GM23338 (cell line): ENCODE data around the gene ITGB3. TPM values are rescaled to one million over a fixed set of nuclear protein-coding genes. Genes with fewer than 3 reads are reported as not detected.

ENCODE experiments used
- ATAC-seq: fragments of 200-7000 bp; cut with Tn5 transposase; 3 replicates; pipeline ENCODE4 v1.9.1; 2020
- DNase-seq: peaks from one replicate; pipeline ENCODE4 v3.0.0-alpha.2; 2015; ENCODE audit warnings: low spot score
- H2AFZ ChIP-seq: fragments of 200-600 bp; sonication (generic); 2 replicates; pipeline ENCODE4 v1.8.0; 2016; ENCODE audit warnings: antibody characterized with exemption, mild to moderate bottlenecking, moderate library complexity
- H3F3A ChIP-seq: fragments of 200-600 bp; sonication (generic); replicated peaks from 2 replicates; pipeline ENCODE4 v1.8.0; 2017; ENCODE audit warnings: antibody characterized with exemption, mixed run types, low read depth
- H3K27ac ChIP-seq: fragments of 200-600 bp; sonication (generic); 2 replicates; pipeline ENCODE4 v1.6.1; 2016; ENCODE audit warnings: low read depth
- H3K27me3 ChIP-seq: fragments of 200-600 bp; sonication (generic); 2 replicates; pipeline ENCODE4 v1.8.0; 2016; ENCODE audit warnings: mild to moderate bottlenecking, mixed run types, moderate library complexity; ENCODE audit not compliant: insufficient read depth
- H3K36me3 ChIP-seq: fragments of 200-600 bp; sonication (generic); 2 replicates; pipeline ENCODE4 v1.8.0; 2016; ENCODE audit warnings: mild to moderate bottlenecking; ENCODE audit not compliant: insufficient read depth
- H3K4me1 ChIP-seq: fragments of 200-600 bp; sonication (generic); 2 replicates; pipeline ENCODE4 v1.8.0; 2016; ENCODE audit warnings: mild to moderate bottlenecking, moderate library complexity; ENCODE audit not compliant: insufficient read depth
- H3K4me2 ChIP-seq: fragments of 200-600 bp; sonication (generic); 2 replicates; pipeline ENCODE4 v1.7.1; 2017; ENCODE audit warnings: mixed run types
- H3K4me3 ChIP-seq: fragments of 200-600 bp; sonication (generic); 2 replicates; pipeline ENCODE4 v1.6.1; 2016; ENCODE audit warnings: mixed run types
- H3K79me2 ChIP-seq: fragments of 200-600 bp; sonication (generic); replicated peaks from 2 replicates; pipeline ENCODE4 v1.8.0; 2017; ENCODE audit warnings: mild to moderate bottlenecking; ENCODE audit not compliant: insufficient read depth
- H3K9me2 ChIP-seq: fragments of 200-600 bp; sonication (generic); 2 replicates; pipeline ENCODE4 v1.8.0; 2017; ENCODE audit not compliant: insufficient read depth
- H4K20me1 ChIP-seq: fragments of 200-600 bp; sonication (generic); replicated peaks from 2 replicates; pipeline ENCODE4 v1.8.0; 2017; ENCODE audit warnings: mild to moderate bottlenecking; ENCODE audit not compliant: insufficient read depth
- H3K27ac Mint-ChIP-seq: 2 replicates; pipeline ENCODE4 v1.8.0; 2020; ENCODE audit warnings: inconsistent platforms, mild to moderate bottlenecking, moderate library complexity, mixed read lengths
- H3K27me3 Mint-ChIP-seq: 3 replicates; pipeline ENCODE4 v1.8.0; 2022; ENCODE audit warnings: low read depth, mild to moderate bottlenecking, moderate library complexity, mixed read lengths, inconsistent platforms; ENCODE audit not compliant: insufficient read depth, poor library complexity
- H3K36me3 Mint-ChIP-seq: 3 replicates; pipeline ENCODE4 v1.8.0; 2021; ENCODE audit warnings: low read depth, mild to moderate bottlenecking, inconsistent platforms, moderate library complexity, mixed read lengths
- H3K4me1 Mint-ChIP-seq: 3 replicates; pipeline ENCODE4 v1.8.0; 2020; ENCODE audit warnings: mild to moderate bottlenecking, inconsistent platforms, mixed read lengths
- H3K4me3 Mint-ChIP-seq: 3 replicates; pipeline ENCODE4 v1.8.0; 2021; ENCODE audit warnings: moderate library complexity, mild to moderate bottlenecking, inconsistent platforms, mixed read lengths
- H3K9me3 Mint-ChIP-seq: 3 replicates; pipeline ENCODE4 v1.8.0; 2020; ENCODE audit warnings: moderate library complexity, mild to moderate bottlenecking, inconsistent platforms, mixed read lengths
- EZH2 ChIP-seq: fragments of 200-600 bp; sonication (generic); IDR thresholded peaks from one replicate; pipeline ENCODE4 v1.8.0; 2017; ENCODE audit warnings: antibody characterized with exemption, mild to moderate bottlenecking, low read depth; ENCODE audit not compliant: unreplicated experiment
- NANOG ChIP-seq: IDR thresholded peaks from 2 replicates; pipeline ENCODE4 v1.6.1; 2016; ENCODE audit warnings: antibody characterized with exemption, borderline replicate concordance
- polyA plus RNA-seq: library from polyadenylated mRNA; unstranded; fragments of >200 nt; fragmentation: Nextera tagmentation; extraction: Ambion mirVana; gene quantifications from 2 replicates; pipeline ENCODE4 v1.2.1, GENCODE V29; 2016
- total RNA-seq: library from RNA; depleted of rRNA; stranded (reverse); fragments of >200 nt; shearing (Covaris generic); gene quantifications from 2 replicates; pipeline ENCODE4 v1.2.3, GENCODE V29; 2014
- TF ChIP-seq, protein P1 (sequence below): fragments of 250-450 bp; sonication (Bioruptor Pico); IDR thresholded peaks from 2 replicates; pipeline ENCODE4 v1.5.0; 2020; ENCODE audit warnings: mild to moderate bottlenecking, moderate library complexity
- TF ChIP-seq, protein P2 (sequence below): IDR thresholded peaks from 2 replicates; pipeline ENCODE4 v1.6.1; 2016; ENCODE audit warnings: antibody characterized with exemption
- TF ChIP-seq, protein P3 (sequence below): IDR thresholded peaks from one replicate; pipeline ENCODE4 v1.6.1; 2018; ENCODE audit warnings: antibody characterized with exemption; ENCODE audit not compliant: unreplicated experiment

The ITGB3 gene
- total and polyA plus RNA-seq, 2 experiments from 2014 or later = 0.52 TPM; not detected in 1

DNA sequence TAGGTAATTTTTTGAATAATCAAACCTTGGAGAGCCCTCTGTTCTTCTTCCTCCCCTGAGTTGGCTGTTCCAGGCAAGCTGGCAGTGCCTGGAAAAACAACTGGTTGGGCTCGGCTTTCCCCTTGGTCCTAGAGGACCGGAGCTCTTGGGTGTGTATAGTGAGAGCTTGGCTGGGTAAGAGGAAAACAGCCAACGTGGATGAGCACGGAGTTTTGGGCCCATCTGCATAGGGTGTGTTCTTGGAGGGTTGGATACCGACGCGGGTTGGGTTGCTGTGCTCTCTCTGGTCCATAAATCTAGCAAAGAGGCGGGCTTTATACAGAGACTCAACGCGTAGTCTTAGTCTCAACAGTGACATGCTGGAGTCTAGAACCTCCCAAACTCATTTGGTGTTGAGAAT is 23.2 kb downstream of the ITGB3 start:
- Histone ChIP-seq H4K20me1 (no peaks in the 10 kb centered on the region), H2AFZ (peak overlapping the region; percentile 66), H3K9me2 (no peaks in the 10 kb centered on the region; the same call in 1 of the 2 replicates), H3F3A (no peaks in the 10 kb centered on the region), H3K36me3 (no peaks in the 10 kb centered on the region), H3K27me3 (no peaks in the 10 kb centered on the region), H3K27ac (no peak overlapping the region), H3K4me2 (peak overlapping the region; percentile 61; the same call in 1 of the 2 replicates), H3K4me3 (no peak overlapping the region), H3K79me2 (no peaks in the 10 kb centered on the region), H3K4me1 (peaks cover 29% of the 10 kb centered on the region)
- Mint-ChIP-seq H3K36me3 (no peaks in the 10 kb centered on the region), H3K27me3 (peaks cover 20% of the 10 kb centered on the region), H3K27ac (no peak overlapping the region), H3K9me3 (no peaks in the 10 kb centered on the region), H3K4me1 (peaks cover 41% of the 10 kb centered on the region), H3K4me3 (no peak overlapping the region)
- ATAC-seq (peak; percentile 69), DNase-seq (peak; percentile 70)
- TF ChIP-seq, protein P1, sequence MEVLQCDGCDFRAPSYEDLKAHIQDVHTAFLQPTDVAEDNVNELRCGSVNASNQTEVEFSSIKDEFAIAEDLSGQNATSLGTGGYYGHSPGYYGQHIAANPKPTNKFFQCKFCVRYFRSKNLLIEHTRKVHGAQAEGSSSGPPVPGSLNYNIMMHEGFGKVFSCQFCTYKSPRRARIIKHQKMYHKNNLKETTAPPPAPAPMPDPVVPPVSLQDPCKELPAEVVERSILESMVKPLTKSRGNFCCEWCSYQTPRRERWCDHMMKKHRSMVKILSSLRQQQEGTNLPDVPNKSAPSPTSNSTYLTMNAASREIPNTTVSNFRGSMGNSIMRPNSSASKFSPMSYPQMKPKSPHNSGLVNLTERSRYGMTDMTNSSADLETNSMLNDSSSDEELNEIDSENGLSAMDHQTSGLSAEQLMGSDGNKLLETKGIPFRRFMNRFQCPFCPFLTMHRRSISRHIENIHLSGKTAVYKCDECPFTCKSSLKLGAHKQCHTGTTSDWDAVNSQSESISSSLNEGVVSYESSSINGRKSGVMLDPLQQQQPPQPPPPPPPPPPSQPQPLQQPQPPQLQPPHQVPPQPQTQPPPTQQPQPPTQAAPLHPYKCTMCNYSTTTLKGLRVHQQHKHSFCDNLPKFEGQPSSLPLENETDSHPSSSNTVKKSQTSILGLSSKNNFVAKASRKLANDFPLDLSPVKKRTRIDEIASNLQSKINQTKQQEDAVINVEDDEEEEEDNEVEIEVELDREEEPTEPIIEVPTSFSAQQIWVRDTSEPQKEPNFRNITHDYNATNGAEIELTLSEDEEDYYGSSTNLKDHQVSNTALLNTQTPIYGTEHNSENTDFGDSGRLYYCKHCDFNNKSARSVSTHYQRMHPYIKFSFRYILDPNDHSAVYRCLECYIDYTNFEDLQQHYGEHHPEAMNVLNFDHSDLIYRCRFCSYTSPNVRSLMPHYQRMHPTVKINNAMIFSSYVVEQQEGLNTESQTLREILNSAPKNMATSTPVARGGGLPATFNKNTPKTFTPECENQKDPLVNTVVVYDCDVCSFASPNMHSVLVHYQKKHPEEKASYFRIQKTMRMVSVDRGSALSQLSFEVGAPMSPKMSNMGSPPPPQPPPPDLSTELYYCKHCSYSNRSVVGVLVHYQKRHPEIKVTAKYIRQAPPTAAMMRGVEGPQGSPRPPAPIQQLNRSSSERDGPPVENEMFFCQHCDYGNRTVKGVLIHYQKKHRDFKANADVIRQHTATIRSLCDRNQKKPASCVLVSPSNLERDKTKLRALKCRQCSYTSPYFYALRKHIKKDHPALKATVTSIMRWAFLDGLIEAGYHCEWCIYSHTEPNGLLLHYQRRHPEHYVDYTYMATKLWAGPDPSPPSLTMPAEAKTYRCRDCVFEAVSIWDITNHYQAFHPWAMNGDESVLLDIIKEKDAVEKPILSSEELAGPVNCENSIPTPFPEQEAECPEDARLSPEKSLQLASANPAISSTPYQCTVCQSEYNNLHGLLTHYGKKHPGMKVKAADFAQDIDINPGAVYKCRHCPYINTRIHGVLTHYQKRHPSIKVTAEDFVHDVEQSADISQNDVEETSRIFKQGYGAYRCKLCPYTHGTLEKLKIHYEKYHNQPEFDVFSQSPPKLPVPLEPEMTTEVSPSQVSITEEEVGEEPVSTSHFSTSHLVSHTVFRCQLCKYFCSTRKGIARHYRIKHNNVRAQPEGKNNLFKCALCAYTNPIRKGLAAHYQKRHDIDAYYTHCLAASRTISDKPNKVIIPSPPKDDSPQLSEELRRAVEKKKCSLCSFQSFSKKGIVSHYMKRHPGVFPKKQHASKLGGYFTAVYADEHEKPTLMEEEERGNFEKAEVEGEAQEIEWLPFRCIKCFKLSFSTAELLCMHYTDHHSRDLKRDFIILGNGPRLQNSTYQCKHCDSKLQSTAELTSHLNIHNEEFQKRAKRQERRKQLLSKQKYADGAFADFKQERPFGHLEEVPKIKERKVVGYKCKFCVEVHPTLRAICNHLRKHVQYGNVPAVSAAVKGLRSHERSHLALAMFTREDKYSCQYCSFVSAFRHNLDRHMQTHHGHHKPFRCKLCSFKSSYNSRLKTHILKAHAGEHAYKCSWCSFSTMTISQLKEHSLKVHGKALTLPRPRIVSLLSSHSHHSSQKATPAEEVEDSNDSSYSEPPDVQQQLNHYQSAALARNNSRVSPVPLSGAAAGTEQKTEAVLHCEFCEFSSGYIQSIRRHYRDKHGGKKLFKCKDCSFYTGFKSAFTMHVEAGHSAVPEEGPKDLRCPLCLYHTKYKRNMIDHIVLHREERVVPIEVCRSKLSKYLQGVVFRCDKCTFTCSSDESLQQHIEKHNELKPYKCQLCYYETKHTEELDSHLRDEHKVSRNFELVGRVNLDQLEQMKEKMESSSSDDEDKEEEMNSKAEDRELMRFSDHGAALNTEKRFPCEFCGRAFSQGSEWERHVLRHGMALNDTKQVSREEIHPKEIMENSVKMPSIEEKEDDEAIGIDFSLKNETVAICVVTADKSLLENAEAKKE (CRISPR knock-in tag) = 0 out of 2 replicates have a peak, but pooled peaks have one; percentile 33
- TF ChIP-seq NANOG (no peak), EZH2 (no peak)
- TF ChIP-seq, protein P2, sequence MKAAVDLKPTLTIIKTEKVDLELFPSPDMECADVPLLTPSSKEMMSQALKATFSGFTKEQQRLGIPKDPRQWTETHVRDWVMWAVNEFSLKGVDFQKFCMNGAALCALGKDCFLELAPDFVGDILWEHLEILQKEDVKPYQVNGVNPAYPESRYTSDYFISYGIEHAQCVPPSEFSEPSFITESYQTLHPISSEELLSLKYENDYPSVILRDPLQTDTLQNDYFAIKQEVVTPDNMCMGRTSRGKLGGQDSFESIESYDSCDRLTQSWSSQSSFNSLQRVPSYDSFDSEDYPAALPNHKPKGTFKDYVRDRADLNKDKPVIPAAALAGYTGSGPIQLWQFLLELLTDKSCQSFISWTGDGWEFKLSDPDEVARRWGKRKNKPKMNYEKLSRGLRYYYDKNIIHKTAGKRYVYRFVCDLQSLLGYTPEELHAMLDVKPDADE = no peak
- TF ChIP-seq, protein P3, sequence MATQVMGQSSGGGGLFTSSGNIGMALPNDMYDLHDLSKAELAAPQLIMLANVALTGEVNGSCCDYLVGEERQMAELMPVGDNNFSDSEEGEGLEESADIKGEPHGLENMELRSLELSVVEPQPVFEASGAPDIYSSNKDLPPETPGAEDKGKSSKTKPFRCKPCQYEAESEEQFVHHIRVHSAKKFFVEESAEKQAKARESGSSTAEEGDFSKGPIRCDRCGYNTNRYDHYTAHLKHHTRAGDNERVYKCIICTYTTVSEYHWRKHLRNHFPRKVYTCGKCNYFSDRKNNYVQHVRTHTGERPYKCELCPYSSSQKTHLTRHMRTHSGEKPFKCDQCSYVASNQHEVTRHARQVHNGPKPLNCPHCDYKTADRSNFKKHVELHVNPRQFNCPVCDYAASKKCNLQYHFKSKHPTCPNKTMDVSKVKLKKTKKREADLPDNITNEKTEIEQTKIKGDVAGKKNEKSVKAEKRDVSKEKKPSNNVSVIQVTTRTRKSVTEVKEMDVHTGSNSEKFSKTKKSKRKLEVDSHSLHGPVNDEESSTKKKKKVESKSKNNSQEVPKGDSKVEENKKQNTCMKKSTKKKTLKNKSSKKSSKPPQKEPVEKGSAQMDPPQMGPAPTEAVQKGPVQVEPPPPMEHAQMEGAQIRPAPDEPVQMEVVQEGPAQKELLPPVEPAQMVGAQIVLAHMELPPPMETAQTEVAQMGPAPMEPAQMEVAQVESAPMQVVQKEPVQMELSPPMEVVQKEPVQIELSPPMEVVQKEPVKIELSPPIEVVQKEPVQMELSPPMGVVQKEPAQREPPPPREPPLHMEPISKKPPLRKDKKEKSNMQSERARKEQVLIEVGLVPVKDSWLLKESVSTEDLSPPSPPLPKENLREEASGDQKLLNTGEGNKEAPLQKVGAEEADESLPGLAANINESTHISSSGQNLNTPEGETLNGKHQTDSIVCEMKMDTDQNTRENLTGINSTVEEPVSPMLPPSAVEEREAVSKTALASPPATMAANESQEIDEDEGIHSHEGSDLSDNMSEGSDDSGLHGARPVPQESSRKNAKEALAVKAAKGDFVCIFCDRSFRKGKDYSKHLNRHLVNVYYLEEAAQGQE = no peak
